ENCODE results near the gene ASAP3.

GRCh38 chr1:23407016-23407630 is 76.9 kb downstream of the ASAP3 start:
- TF ChIP-seq CTCF (IDR thresholded peaks at IDR 0.05; ENCODE audit: low read depth, low read length, poor library complexity, severe bottlenecking) (no peak), EZH2phosphoT487 (IDR thresholded peaks at IDR 0.05; ENCODE audit: borderline replicate concordance, low read length) (no peak)
